Measurements from ENCODE around the gene MGAT5B. TPM values are rescaled to one million over a fixed set of nuclear protein-coding genes. Genes with fewer than 3 reads are reported as not detected.

The MGAT5B gene
- total RNA-seq, 3 donors from 2014 or later, result 0.18 to 0.41 (median 0.21) TPM

DNA sequence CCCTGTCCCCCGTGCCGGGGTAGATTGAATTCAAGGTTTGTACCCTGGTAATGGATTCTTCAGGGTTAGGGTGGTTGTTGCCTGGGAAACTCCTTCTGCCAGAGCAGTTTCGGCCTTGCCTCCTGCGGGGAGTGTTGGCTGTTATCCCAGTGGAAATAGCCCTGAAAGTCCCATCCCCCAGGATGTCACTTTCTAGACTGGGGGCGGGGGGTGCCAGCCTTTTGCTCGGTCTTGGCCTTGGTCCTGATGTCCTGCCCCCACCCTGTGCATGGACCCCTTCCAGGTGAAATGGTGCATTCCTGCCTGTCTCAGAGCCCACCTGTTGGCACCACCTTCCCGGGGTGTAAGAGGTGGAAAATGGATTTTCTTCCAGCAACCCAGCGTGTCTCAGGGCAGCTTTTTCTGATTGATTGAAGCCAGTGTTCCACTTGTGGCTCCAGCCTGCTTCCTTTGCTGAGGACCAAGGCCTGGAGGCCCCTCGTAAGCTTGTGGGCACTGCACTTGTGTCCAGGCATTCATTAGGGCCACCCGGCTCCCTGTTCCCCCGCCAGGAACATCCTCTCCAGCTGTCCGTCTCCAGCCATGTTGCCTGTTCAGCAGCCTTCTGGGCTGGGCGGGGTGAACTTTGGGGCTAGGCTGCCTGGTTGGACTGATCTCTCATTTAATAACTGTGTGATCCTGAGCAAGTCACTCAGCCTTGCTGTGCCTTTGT lies 25.6 kb downstream of the MGAT5B start:
- H3K27me3 Mint-ChIP-seq (ENCODE audit: low read depth), result no peaks in the 10 kb centered on the region
- H3K9me3 Mint-ChIP-seq, result no peaks in the 10 kb centered on the region
- H3K4me3 Mint-ChIP-seq, result no peak overlapping the region
- DNase-seq, result no peak
- no peaks in the 10 kb centered on the region for H3K36me3 Mint-ChIP-seq (ENCODE audit: insufficient read depth)
- no peaks in the 10 kb centered on the region for H3K4me1 Mint-ChIP-seq (ENCODE audit: low read depth)
- ATAC-seq, result no peak

DNA sequence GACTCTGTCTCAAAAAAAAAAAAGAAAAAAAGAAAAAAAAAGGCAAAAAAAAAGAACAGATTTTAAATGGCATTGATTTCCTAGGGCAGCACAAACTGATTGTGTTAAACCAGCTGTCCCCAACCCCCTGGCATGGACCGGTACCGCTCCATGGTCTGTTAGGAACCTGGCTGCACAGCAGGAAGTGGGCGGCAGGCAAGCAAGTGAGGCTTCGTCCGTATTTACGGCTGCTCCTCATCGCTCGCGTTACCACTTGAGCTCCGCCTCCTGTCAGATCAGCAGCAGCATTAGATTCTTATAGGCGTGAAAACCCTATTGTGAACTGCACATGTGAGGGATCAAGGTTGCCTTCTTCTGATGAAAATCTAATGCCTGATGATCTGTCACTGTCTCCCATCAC lies 26.6 kb downstream of the MGAT5B start:
- Mint-ChIP-seq H3K4me1 (ENCODE audit: low read depth) (no peaks in the 10 kb centered on the region), H3K9me3 (no peaks in the 10 kb centered on the region), H3K27me3 (ENCODE audit: low read depth) (no peaks in the 10 kb centered on the region), H3K4me3 (no peak overlapping the region), H3K36me3 (ENCODE audit: insufficient read depth) (no peaks in the 10 kb centered on the region)
- DNase-seq (no peak), ATAC-seq (no peak)

DNA sequence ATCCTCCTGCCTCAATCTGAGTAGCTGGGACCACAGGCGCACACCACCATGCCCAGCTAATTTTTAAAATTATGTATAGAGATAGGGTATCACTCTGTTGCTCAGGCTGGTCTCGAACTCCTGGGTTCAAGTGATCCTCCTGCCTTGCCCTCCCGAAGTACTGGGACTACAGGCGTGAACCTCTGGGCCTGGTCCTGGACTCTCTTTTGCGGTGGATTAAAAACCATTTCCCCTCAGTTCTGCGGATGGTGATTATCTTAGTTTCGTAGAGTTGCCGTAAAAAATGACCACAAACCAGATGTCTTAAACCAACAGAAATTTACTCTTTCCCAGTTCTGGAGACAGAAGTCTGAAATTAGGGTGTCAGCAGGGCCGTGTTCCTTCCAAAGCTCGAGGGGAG lies 28.8 kb downstream of the MGAT5B start:
- no peak overlapping the region for H3K4me3 Mint-ChIP-seq
- no peaks in the 10 kb centered on the region for H3K9me3 Mint-ChIP-seq
- ATAC-seq, result no peak
- no peaks in the 10 kb centered on the region for H3K4me1 Mint-ChIP-seq (ENCODE audit: low read depth)
- no peak for DNase-seq
- no peaks in the 10 kb centered on the region for H3K27me3 Mint-ChIP-seq (ENCODE audit: low read depth)
- no peaks in the 10 kb centered on the region for H3K36me3 Mint-ChIP-seq (ENCODE audit: insufficient read depth)

DNA sequence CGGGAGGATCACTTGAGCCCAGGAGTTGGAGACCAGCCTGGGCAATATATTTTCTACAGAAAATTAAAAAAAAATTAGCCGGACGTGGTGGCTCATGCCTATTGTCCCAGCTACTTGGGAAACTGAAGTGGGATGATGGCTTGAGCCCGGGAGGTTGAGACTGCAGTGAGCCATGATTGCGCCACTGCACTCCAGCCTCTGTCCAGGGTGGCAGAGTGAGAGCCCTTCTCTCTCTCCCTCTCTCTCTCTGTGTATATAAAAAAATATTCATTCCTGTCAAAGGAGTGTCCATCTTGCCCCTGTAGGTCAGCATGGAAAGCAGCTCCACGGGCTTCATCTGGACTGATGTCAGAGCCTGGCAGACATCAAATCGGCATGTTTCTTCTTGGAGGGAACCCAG lies 31.2 kb downstream of the MGAT5B start:
- DNase-seq (no peak), ATAC-seq (no peak)
- no peaks in the 10 kb centered on the region for H3K9me3 Mint-ChIP-seq
- no peaks in the 10 kb centered on the region for H3K4me1 Mint-ChIP-seq (ENCODE audit: low read depth)
- H3K36me3 Mint-ChIP-seq (ENCODE audit: insufficient read depth), result no peaks in the 10 kb centered on the region
- no peak overlapping the region for H3K4me3 Mint-ChIP-seq
- H3K27me3 Mint-ChIP-seq (ENCODE audit: low read depth), result no peaks in the 10 kb centered on the region

DNA sequence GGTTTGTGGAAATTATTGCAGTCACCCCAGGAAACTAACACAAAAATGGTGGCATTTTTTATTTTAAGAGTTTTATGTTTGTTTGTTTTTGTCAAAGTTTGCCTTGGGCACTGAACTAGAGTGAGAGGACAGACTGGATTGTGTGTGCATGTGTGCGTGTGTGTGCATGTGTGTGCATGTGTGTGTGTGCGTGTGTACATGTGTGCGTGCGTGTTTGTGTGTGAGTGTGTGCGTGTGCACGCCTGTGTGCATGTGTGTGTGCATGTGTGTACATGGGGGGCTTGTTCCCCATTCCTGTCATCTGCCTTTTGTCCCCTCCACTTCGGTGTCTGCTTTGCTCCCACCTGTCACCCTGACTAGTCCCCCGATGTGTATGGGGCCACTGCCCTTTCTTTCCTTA lies 32.5 kb downstream of the MGAT5B start:
- Mint-ChIP-seq H3K9me3 (no peaks in the 10 kb centered on the region), H3K4me3 (no peak overlapping the region), H3K36me3 (ENCODE audit: insufficient read depth) (no peaks in the 10 kb centered on the region), H3K4me1 (ENCODE audit: low read depth) (no peaks in the 10 kb centered on the region), H3K27me3 (ENCODE audit: low read depth) (no peaks in the 10 kb centered on the region)
- no peak for ATAC-seq
- no peak for DNase-seq

DNA sequence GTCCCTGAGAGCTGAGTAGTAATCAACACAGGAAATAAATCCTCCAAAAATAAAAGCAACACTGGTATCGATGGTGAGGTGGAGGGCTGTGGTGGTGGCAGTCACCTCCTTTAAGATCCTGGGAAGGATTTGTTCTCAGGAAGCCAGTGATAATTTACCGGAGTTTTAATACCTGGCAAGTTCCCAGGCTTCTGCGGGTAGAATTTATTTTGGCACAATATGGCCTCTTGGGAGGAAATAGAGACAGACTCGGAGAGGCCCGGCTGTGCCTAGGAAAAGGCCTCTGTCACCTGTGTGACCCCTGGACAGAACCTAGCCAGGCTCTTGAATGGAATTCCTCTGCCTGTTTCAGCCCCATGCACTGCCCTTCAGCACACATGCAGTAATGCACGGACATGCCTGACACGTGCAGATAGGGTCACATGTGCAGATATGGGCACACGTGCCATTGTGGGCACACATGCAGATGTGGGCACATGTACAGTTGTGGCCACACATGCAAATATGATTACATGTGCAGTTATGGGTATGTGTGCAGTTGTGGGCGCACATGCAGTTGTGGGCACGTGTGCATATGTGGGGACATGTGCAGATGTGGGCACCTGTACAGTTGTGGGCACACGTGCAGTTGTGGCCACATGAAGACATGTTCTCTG lies 33.5 kb downstream of the MGAT5B start:
- no peaks in the 10 kb centered on the region for H3K4me1 Mint-ChIP-seq (ENCODE audit: low read depth)
- DNase-seq (no peak), ATAC-seq (no peak)
- H3K9me3 Mint-ChIP-seq, result no peaks in the 10 kb centered on the region
- no peak overlapping the region for H3K4me3 Mint-ChIP-seq
- H3K36me3 Mint-ChIP-seq (ENCODE audit: insufficient read depth), result no peaks in the 10 kb centered on the region
- no peaks in the 10 kb centered on the region for H3K27me3 Mint-ChIP-seq (ENCODE audit: low read depth)

DNA sequence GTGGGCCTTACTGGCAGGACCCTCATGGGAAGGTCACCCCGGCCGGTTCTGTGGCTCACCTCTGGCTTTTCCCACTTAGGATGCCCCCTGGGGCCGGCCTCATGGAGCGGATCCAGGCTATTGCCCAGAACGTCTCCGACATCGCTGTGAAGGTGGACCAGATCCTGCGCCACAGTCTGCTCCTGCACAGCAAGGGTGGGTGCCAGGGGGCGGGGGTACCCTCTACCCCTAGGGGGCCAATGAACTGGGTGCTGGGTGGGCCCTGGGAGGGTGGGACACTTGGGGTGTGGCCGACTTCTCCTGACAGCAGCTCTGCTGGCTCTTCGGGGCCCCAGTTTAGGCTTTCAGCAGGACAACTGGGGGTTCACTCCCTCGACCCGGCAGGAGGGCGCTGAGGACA lies 34.3 kb downstream of the MGAT5B start:
- no peak for ATAC-seq
- H3K27me3 Mint-ChIP-seq (ENCODE audit: low read depth), result no peaks in the 10 kb centered on the region

DNA sequence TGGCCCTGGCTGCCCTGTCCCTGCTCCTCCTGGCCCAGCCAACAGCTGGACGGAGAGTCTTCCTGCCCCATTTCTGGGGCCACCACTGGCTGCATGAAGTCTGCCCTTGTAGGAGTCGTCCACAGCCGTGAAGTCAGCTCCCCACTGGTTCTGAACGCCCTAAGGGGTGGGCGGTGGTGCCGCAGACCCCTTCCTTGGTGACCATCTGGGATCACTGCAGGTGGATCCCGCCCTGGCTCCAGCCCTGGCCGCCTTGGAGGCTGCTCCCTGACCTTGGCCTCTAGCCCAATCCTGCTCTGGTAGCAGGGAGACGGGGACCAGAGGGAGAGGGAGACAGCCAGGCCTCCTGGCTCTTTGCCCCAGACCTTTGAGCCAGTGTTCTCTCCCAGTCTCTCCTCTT lies 35.4 kb downstream of the MGAT5B start:
- no peaks in the 10 kb centered on the region for H3K36me3 Mint-ChIP-seq (ENCODE audit: insufficient read depth)
- no peaks in the 10 kb centered on the region for H3K4me1 Mint-ChIP-seq (ENCODE audit: low read depth)
- H3K4me3 Mint-ChIP-seq, result no peak overlapping the region
- no peak for DNase-seq
- no peaks in the 10 kb centered on the region for H3K27me3 Mint-ChIP-seq (ENCODE audit: low read depth)
- H3K9me3 Mint-ChIP-seq, result no peaks in the 10 kb centered on the region
- ATAC-seq, result no peak

More for the DNA sequence above, 34.3 kb downstream of the MGAT5B start:
- DNase-seq, result no peak
- Mint-ChIP-seq H3K4me1 (ENCODE audit: low read depth) (no peaks in the 10 kb centered on the region), H3K9me3 (no peaks in the 10 kb centered on the region), H3K4me3 (no peak overlapping the region), H3K36me3 (ENCODE audit: insufficient read depth) (no peaks in the 10 kb centered on the region)

DNA sequence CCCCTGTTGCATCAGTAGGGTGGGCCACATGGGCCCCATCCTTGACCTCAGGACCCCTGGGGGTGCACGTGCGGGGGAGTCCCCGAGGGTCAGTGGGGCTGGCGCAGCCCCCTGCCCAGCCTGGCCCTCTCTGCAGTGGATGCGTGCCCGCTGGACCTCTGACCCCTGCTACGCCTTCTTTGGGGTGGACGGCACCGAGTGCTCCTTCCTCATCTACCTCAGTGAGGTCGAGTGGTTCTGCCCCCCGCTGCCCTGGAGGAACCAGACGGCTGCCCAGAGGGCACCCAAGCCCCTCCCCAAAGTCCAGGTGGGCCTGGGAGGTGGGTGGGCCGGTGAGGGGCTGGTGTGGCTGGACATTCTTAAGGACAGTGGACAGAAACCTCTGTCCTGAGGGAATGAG lies 35.9 kb downstream of the MGAT5B start:
- Mint-ChIP-seq H3K4me3 (no peak overlapping the region), H3K36me3 (ENCODE audit: insufficient read depth) (no peaks in the 10 kb centered on the region), H3K9me3 (no peaks in the 10 kb centered on the region), H3K27me3 (ENCODE audit: low read depth) (peaks cover under 1% of the 10 kb centered on the region), H3K4me1 (ENCODE audit: low read depth) (no peaks in the 10 kb centered on the region)
- DNase-seq (no peak), ATAC-seq (no peak)

DNA sequence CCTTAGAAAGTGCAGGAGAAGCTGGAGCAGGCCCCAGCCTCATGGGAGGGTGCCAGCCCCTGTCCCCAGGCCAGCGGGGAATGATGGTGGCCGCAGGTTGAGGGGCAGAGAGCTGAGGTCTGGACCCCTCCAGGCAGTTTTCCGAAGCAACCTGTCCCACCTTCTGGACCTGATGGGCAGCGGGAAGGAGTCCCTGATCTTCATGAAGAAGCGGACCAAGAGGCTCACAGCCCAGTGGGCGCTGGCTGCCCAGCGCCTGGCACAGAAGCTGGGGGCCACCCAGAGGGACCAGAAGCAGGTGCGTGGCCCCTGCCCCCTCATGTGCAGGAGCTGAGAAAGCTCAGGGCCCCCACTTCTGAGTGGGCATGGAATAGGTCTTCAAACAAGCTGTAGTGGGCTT lies 36.8 kb downstream of the MGAT5B start:
- ATAC-seq (no peak), DNase-seq (no peak)
- H3K36me3 Mint-ChIP-seq (ENCODE audit: insufficient read depth), result no peaks in the 10 kb centered on the region
- H3K27me3 Mint-ChIP-seq (ENCODE audit: low read depth), result peaks cover 5% of the 10 kb centered on the region
- H3K4me1 Mint-ChIP-seq (ENCODE audit: low read depth), result no peaks in the 10 kb centered on the region
- H3K4me3 Mint-ChIP-seq, result no peak overlapping the region
- no peaks in the 10 kb centered on the region for H3K9me3 Mint-ChIP-seq

DNA sequence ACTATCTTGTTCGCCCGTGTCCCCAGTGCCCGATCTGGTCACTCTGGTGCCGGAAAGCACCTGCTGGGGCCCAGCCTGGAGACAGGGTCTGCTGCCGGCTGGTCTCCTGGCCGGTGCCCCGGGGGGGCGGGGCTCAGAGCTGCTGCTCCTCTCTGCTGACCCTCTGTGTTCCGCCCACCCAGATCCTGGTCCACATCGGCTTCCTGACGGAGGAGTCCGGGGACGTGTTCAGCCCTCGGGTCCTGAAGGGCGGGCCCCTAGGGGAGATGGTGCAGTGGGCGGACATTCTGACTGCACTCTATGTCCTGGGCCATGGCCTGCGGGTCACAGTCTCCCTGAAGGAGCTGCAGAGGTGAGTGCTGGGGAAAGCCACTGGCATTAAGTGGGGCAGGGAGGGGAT lies 37.6 kb downstream of the MGAT5B start:
- Mint-ChIP-seq H3K4me3 (no peak overlapping the region), H3K4me1 (ENCODE audit: low read depth) (no peaks in the 10 kb centered on the region), H3K27me3 (ENCODE audit: low read depth) (peaks cover 5% of the 10 kb centered on the region)

DNA sequence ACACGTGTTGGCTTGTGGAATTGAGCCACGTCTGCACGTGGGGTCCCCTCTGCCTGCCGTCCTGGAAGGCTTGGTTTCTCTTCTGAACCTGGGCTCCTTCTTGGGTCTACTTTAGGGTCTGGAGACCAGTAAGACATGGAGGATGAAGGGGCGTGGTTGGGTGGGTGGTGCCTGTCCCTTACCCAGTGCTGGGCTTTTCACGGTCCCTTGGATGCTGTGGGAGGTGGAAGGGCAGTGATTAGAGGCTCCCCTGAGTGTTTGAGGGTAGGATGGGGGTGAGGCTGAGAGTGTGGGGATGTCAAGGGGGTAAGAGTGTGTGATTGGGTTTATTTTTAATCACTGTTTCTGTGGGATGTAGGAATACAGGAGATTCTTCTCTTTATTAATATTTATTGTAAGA lies 38.3 kb downstream of the MGAT5B start:
- H3K4me1 Mint-ChIP-seq (ENCODE audit: low read depth), result no peaks in the 10 kb centered on the region
- ATAC-seq (no peak), DNase-seq (no peak)
- H3K27me3 Mint-ChIP-seq (ENCODE audit: low read depth), result peaks cover 5% of the 10 kb centered on the region
- H3K9me3 Mint-ChIP-seq, result no peaks in the 10 kb centered on the region
- H3K36me3 Mint-ChIP-seq (ENCODE audit: insufficient read depth), result no peaks in the 10 kb centered on the region
- H3K4me3 Mint-ChIP-seq, result no peak overlapping the region

More for the DNA sequence above, 37.6 kb downstream of the MGAT5B start:
- ATAC-seq, result no peak
- Mint-ChIP-seq H3K36me3 (ENCODE audit: insufficient read depth) (no peaks in the 10 kb centered on the region), H3K9me3 (no peaks in the 10 kb centered on the region)
- DNase-seq, result no peak

DNA sequence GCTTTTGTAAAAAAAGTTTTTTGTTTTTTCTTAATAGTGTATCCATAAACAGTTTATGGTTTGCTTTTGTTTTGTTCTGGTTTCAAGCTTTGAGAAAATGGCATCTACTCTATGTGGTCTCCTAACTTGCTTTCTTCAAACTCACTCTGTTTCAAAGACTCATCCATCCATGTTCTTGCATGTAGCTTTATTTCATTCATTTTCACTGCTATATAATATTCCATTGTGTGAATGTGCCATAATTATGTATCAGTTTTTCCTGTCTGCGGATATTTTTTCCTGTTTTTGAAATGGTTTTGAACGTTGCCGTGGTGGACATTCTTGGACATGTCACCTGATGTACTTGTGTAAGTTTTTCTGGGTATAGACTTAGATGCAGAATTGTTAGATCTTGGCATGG lies 39.1 kb downstream of the MGAT5B start:
- Mint-ChIP-seq H3K4me3 (no peak overlapping the region), H3K4me1 (ENCODE audit: low read depth) (no peaks in the 10 kb centered on the region), H3K36me3 (ENCODE audit: insufficient read depth) (no peaks in the 10 kb centered on the region), H3K27me3 (ENCODE audit: low read depth) (peaks cover 5% of the 10 kb centered on the region), H3K9me3 (no peaks in the 10 kb centered on the region)
- DNase-seq, result no peak
- ATAC-seq, result no peak

DNA sequence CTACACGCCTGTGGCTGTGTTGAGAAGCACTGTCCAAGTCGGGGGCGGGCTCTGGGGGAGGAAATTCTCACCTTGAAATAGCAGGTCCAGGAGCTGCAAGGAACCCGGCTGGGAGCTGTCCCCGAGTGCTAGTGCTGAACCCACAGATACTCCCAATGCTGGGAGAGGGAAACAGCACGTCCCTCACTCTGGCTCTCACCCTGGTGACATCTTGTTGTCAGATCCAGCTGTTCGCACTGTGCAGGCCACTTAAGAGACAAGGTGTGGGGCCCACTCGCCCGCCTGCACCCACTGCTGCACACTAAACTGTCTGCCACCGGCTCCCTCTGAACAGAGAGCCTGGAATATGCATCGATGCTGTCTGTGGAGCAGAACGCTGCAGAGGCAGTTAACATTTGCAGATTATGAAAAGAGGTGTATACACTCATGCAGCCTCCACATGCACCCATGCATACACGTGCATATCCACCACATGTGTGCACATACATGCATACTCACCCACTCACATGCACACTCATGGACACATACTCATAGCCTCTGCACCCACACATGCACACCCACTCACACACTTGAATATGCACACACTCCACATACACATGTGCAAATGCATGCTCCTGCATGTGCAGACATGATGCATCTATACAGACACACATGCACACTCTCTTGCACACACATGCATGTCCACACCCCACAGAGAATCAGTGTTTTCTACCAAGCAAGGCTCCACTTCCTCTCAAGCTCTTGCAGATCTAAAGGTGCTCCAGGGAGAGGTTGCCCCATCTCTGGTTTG lies 42.0 kb downstream of the MGAT5B start:
- H3K9me3 Mint-ChIP-seq, result no peaks in the 10 kb centered on the region

More for the DNA sequence above, 42.0 kb downstream of the MGAT5B start:
- H3K4me3 Mint-ChIP-seq, result no peak overlapping the region
- no peaks in the 10 kb centered on the region for H3K36me3 Mint-ChIP-seq (ENCODE audit: insufficient read depth)
- no peak for DNase-seq
- H3K27me3 Mint-ChIP-seq (ENCODE audit: low read depth), result peaks cover 9% of the 10 kb centered on the region
- H3K4me1 Mint-ChIP-seq (ENCODE audit: low read depth), result no peaks in the 10 kb centered on the region
- no peak for ATAC-seq

All from activated T-cell treated with anti-CD3 and anti-CD28 coated beads, Interleukin-2, amount 50 U/mL, for 4 hours (primary cell).